A549 (cell line): Measurements from ENCODE around the gene CADPS2. TPM values are rescaled to one million over a fixed set of nuclear protein-coding genes. Genes with fewer than 3 reads are reported as not detected.
"Not testable (repeated sequence)": the region's sequence is repeated elsewhere in the genome, so short reads cannot be mapped to it uniquely, and the experiment has no call there.

Experiments used
- ATAC-seq, 2 experiments: fragments of 200-7000 bp in 1 of 2; fragments of >200 bp in 1 of 2; cut with Nextera tagmentation in 1 of 2; cut with Tn5 transposase in 1 of 2; 3 replicates each; pipeline versions ENCODE4 v1.8.0 to v1.9.1; 2018 to 2020; ENCODE audit warnings: mild to moderate bottlenecking in 1 of 2, moderate library complexity in 1 of 2
- CTCF ChIA-PET: fragments of 300-600 bp; sonication (Branson Sonifier 250); formaldehyde crosslinking; extraction: SDS; loops from one replicate; lab custom pipeline; 2021; ENCODE audit warnings: antibody characterized with exemption, inconsistent platforms; lab: Yijun Ruan, JAX
- POLR2A ChIA-PET: fragments of 350-600 bp; formaldehyde crosslinking; extraction: SDS; loops from one replicate; lab custom pipeline; 2021; ENCODE audit warnings: antibody characterized with exemption, inconsistent platforms; lab: Yijun Ruan, JAX
- DNase-seq, 2 experiments: peaks; one replicate each; pipeline versions ENCODE4 v3.0.0 to v3.0.0-alpha.2; 2011 to 2016; ENCODE audit warnings: low read depth in 1 of 2, low spot score in 1 of 2
- FAIRE-seq: peaks from 2 replicates; lab custom pipeline; 2011; peaks lifted over from hg19 to GRCh38; lab: Jason Lieb, UNC
- H3K27ac ChIP-seq, 2 experiments: fragments of >200 bp; sonication (Bioruptor Twin); formaldehyde crosslinking; 3 replicates each; pipeline ENCODE4 v1.5.1; 2016 to 2017
- H3K4me1 ChIP-seq: fragments of >200 bp; sonication (Bioruptor Twin); formaldehyde crosslinking; 3 replicates; pipeline ENCODE4 v1.6.1; 2016
- H3K4me2 ChIP-seq: fragments of >200 bp; sonication (Bioruptor Twin); formaldehyde crosslinking; 3 replicates; pipeline ENCODE4 v1.6.1; 2016
- H3K4me3 ChIP-seq: fragments of >200 bp; sonication (Bioruptor Twin); formaldehyde crosslinking; 3 replicates; pipeline ENCODE4 v1.5.1; 2016
- H3K9me3 ChIP-seq: fragments of >200 bp; sonication (Bioruptor Twin); formaldehyde crosslinking; 3 replicates; pipeline ENCODE4 v1.6.1; 2016
- BCL3 ChIP-seq: fragments of >200 bp; sonication (Bioruptor Twin); formaldehyde crosslinking; IDR thresholded peaks from 3 replicates; pipeline ENCODE4 v1.6.1; 2016
- CBX2 ChIP-seq: fragments of 200-600 bp; sonication (generic); IDR thresholded peaks from 2 replicates; pipeline ENCODE4 v1.6.1; 2016; ENCODE audit warnings: low read depth, mild to moderate bottlenecking, borderline replicate concordance
- CHD2 ChIP-seq: fragments of 150-350 bp; IDR thresholded peaks from 2 replicates; pipeline ENCODE4 v1.6.1; 2014; ENCODE audit warnings: low read length; ENCODE audit not compliant: partially characterized antibody
- CHD4 ChIP-seq: fragments of 200-600 bp; sonication (generic); IDR thresholded peaks from 2 replicates; pipeline ENCODE4 v1.6.1; 2016; ENCODE audit warnings: antibody characterized with exemption, mild to moderate bottlenecking, borderline replicate concordance
- CTCF ChIP-seq: fragments of >200 bp; sonication (Bioruptor Twin); formaldehyde crosslinking; IDR thresholded peaks from 3 replicates; pipeline ENCODE4 v1.5.1; 2016
- E2F6 ChIP-seq: IDR thresholded peaks from 2 replicates; pipeline ENCODE4 v1.6.1; 2012; ENCODE audit warnings: low read depth, borderline replicate concordance
- EP300 ChIP-seq, 2 experiments: fragments of >200 bp; sonication (Bioruptor Twin); formaldehyde crosslinking; IDR thresholded peaks; 2 replicates in 1 of 2; 3 replicates in 1 of 2; pipeline ENCODE4 v1.6.1; 2016 to 2017
- FOSB ChIP-seq: fragments of 250-450 bp; sonication (Bioruptor Pico); IDR thresholded peaks from 2 replicates; pipeline ENCODE4 v1.5.0; 2020; ENCODE audit warnings: mild to moderate bottlenecking, moderate library complexity
- FOXS1 ChIP-seq: fragments of 250-450 bp; sonication (Bioruptor Pico); IDR thresholded peaks from 2 replicates; pipeline ENCODE4 v1.5.0; 2020; ENCODE audit warnings: mild to moderate bottlenecking, moderate library complexity
- HES2 ChIP-seq: fragments of >200 bp; sonication (Bioruptor Twin); formaldehyde crosslinking; IDR thresholded peaks from 2 replicates; pipeline ENCODE4 v1.6.1; 2016
- HEYL ChIP-seq: fragments of 250-450 bp; sonication (Bioruptor Pico); IDR thresholded peaks from 2 replicates; pipeline ENCODE4 v1.8.0; 2021; ENCODE audit warnings: mild to moderate bottlenecking, moderate library complexity
- HOXA7 ChIP-seq: fragments of 250-450 bp; sonication (Bioruptor Pico); IDR thresholded peaks from 2 replicates; pipeline ENCODE4 v1.5.0; 2020; ENCODE audit warnings: mild to moderate bottlenecking, moderate library complexity
- HOXB13 ChIP-seq: fragments of 250-450 bp; sonication (Bioruptor Pico); IDR thresholded peaks from 2 replicates; pipeline ENCODE4 v1.5.0; 2020; ENCODE audit warnings: low read depth, mild to moderate bottlenecking, moderate library complexity
- HOXB5 ChIP-seq: fragments of 250-450 bp; sonication (Bioruptor Pico); IDR thresholded peaks from 2 replicates; pipeline ENCODE4 v1.5.0; 2020; ENCODE audit warnings: mild to moderate bottlenecking, moderate library complexity
- KDM5A ChIP-seq: fragments of 200-600 bp; sonication (generic); IDR thresholded peaks from 2 replicates; pipeline ENCODE4 v1.6.1; 2016; ENCODE audit warnings: antibody characterized with exemption, mild to moderate bottlenecking
- MAX ChIP-seq: IDR thresholded peaks from 2 replicates; pipeline ENCODE4 v1.6.1; 2012
- MAZ ChIP-seq: fragments of 150-350 bp; IDR thresholded peaks from 2 replicates; pipeline ENCODE4 v1.6.1; 2014; ENCODE audit warnings: antibody characterized with exemption, low read depth, low read length, borderline replicate concordance
- PHF8 ChIP-seq: fragments of 200-600 bp; sonication (generic); IDR thresholded peaks from 2 replicates; pipeline ENCODE4 v1.6.1; 2016; ENCODE audit warnings: low read depth, mild to moderate bottlenecking, antibody characterized with exemption, moderate library complexity, borderline replicate concordance
- RCOR1 ChIP-seq: fragments of 150-350 bp; IDR thresholded peaks from 2 replicates; pipeline ENCODE4 v1.6.1; 2014; ENCODE audit warnings: antibody characterized with exemption, low read length, low read depth
- RFX5 ChIP-seq: fragments of 450-650 bp; IDR thresholded peaks from 2 replicates; pipeline ENCODE4 v1.7.1; 2014; ENCODE audit warnings: antibody characterized with exemption, mild to moderate bottlenecking, moderate library complexity
- SREBF2 ChIP-seq: fragments of 450-650 bp; IDR thresholded peaks from 2 replicates; pipeline ENCODE4 v1.6.1; 2014; ENCODE audit warnings: mild to moderate bottlenecking, moderate library complexity
- TP53 ChIP-seq: fragments of 250-450 bp; sonication (Bioruptor Pico); IDR thresholded peaks from 2 replicates; pipeline ENCODE4 v1.5.0; 2021; ENCODE audit warnings: mild to moderate bottlenecking, moderate library complexity
- USF2 ChIP-seq: fragments of 450-650 bp; IDR thresholded peaks from 2 replicates; pipeline ENCODE4 v1.6.1; 2014; ENCODE audit warnings: antibody characterized with exemption
- ZNF302 ChIP-seq: fragments of 250-450 bp; sonication (Bioruptor Pico); IDR thresholded peaks from 2 replicates; pipeline ENCODE4 v1.9.0; 2021; ENCODE audit warnings: inconsistent platforms, mild to moderate bottlenecking, moderate library complexity
- WGBS: methylation state at CpG from one replicate; pipeline ENCODE4 v1.1.6; 2017; ENCODE audit errors: missing lambda C conversion rate; 5-methylcytosine and 5-hydroxymethylcytosine counted together
- polyA plus RNA-seq, 4 experiments: library from polyadenylated mRNA; depleted of rRNA in 3 of 4; stranded (reverse); fragments of >200 nt; fragmentation: RNase III in 1 of 4; extraction: RNeasy Plus Mini Kit Qiagen cat#74134 plus additional on column Dnase treatment in 1 of 4; gene quantifications; 2 replicates in 3 of 4; 3 replicates in 1 of 4; pipeline ENCODE4 v1.2.3, GENCODE V29; 2011 to 2017

Gene CADPS2
- polyA plus RNA-seq, 2 of the 4 experiments (the other 2 are of a cell fraction), result 0.04 to 0.10 TPM

GRCh38 chr7:122684504-122684903, 201.8 kb downstream of the CADPS2 start:
- ChIA-PET POLR2A (no interaction called here), CTCF (no interaction called here)
- Histone ChIP-seq H3K4me1 (no peaks in the 10 kb centered on the region), H3K4me2 (no peak overlapping the region), H3K27ac (no peak overlapping the region), H3K9me3 (no peaks in the 10 kb centered on the region), H3K4me3 (no peak overlapping the region)
- FAIRE-seq (no peak), DNase-seq (no peak), ATAC-seq (no peak)
- 25% methylated on average over 2 of the region's 2 CpGs for WGBS
- no peak for TF ChIP-seq CHD2
- no peak for TF ChIP-seq FOSB (CRISPR knock-in tag)
- TF ChIP-seq HEYL (CRISPR knock-in tag), result no peak
- TF ChIP-seq TP53, result no peak
- no peak for TF ChIP-seq PHF8
- no peak for TF ChIP-seq EP300 (IDR thresholded peaks at IDR 0.05)
- TF ChIP-seq HES2, result no peak
- no peak for TF ChIP-seq FOXS1 (CRISPR knock-in tag)
- TF ChIP-seq E2F6, result no peak
- no peak for TF ChIP-seq CHD4
- no peak for TF ChIP-seq CTCF

GRCh38 chr7:122682815-122683550, 203.3 kb downstream of the CADPS2 start:
- FAIRE-seq (no peak), DNase-seq (no peak)
- Histone ChIP-seq H3K4me2 (no peak overlapping the region), H3K9me3 (no peaks in the 10 kb centered on the region), H3K4me1 (no peaks in the 10 kb centered on the region), H3K27ac (no peak overlapping the region)
- POLR2A ChIA-PET, result no interaction called here
- CTCF ChIA-PET, result no interaction called here
- TF ChIP-seq BCL3 (no peak), RCOR1 (no peak), HOXB5 (CRISPR knock-in tag) (no peak)
- TF ChIP-seq, all 56 proteins: peak for 0
- no peak for ATAC-seq
- WGBS, result 14% methylated on average over 8 of the region's 8 CpGs
- no peak overlapping the region for H3K4me3 ChIP-seq

GRCh38 chr7:122681186-122681585, 205.1 kb downstream of the CADPS2 start:
- ATAC-seq, H3K27ac ChIP-seq, H3K4me3 ChIP-seq, DNase-seq, FAIRE-seq, H3K4me1 ChIP-seq, H3K4me2 ChIP-seq, POLR2A ChIA-PET, H3K9me3 ChIP-seq: not testable (repeated sequence)
- 61% methylated on average over 16 of the region's 16 CpGs for WGBS
- CTCF ChIA-PET, result interaction anchor here (1.1 kb wide), 1 partner anchor 11 kb away, joined by 3 read pairs; no protein-coding TSS in a partner anchor

- H3K4me1 ChIP-seq, result no peaks in the 10 kb centered on the region
- ChIA-PET CTCF (no interaction called here), POLR2A (no interaction called here)
- no peak for ATAC-seq
- 6% methylated on average over 1 of the region's 1 CpG for WGBS
- no peak for FAIRE-seq
- no peaks in the 10 kb centered on the region for H3K9me3 ChIP-seq
- no peak for DNase-seq
- no peak overlapping the region for H3K27ac ChIP-seq
- no peak overlapping the region for H3K4me3 ChIP-seq
- 0 out of 3 replicates have a peak overlapping the region, but pooled peaks have one; percentile 30 for H3K4me2 ChIP-seq
- TF ChIP-seq RFX5 (no peak), BCL3 (no peak), HOXB13 (no peak), MAX (no peak), ZNF302 (CRISPR knock-in tag) (no peak), SREBF2 (no peak), HOXA7 (CRISPR knock-in tag) (no peak), FOSB (CRISPR knock-in tag) (no peak), CBX2 (no peak), MAZ (no peak), KDM5A (no peak), USF2 (no peak)
These were observed 206.4 kb downstream of the CADPS2 start for GRCh38 chr7:122679813-122680212.
